Psoas muscle (tissue), 8 donors: ENCODE results near the gene ABCG4. TPM values are rescaled to one million over a fixed set of nuclear protein-coding genes. Genes with fewer than 3 reads are reported as not detected.
"Not testable (repeated sequence)": the region's sequence is repeated elsewhere in the genome, so short reads cannot be mapped to it uniquely, and the experiment has no call there.

Experiments used
- ATAC-seq, 4 donors: fragments of 200-7000 bp; cut with Tn5 transposase; one replicate each; pipeline ENCODE4 v1.9.1; 2020; ENCODE audit warnings: moderate library complexity in 3 of 4, mild to moderate bottlenecking in 2 of 4
- DNase-seq, 2 donors: peaks; one replicate each; pipeline ENCODE4 v3.0.0-alpha.2; 2020
- H3K27ac ChIP-seq: fragments of 200-600 bp; one replicate; pipeline ENCODE4 v1.8.0; 2022
- H3K27me3 ChIP-seq, 3 donors: fragments of 200-600 bp in 1 of 3; one replicate each; pipeline versions ENCODE4 v1.6.1 to v1.8.0; 2013 to 2022; ENCODE audit warnings: low read length in 2 of 3, mild to moderate bottlenecking in 2 of 3, moderate library complexity in 1 of 3; ENCODE audit not compliant: insufficient read depth in 3 of 3
- H3K36me3 ChIP-seq, 2 donors: fragments of 200-600 bp in 1 of 2; one replicate each; pipeline versions ENCODE4 v1.6.1 to v1.8.0; 2013 to 2022; ENCODE audit warnings: low read depth in 1 of 2, mild to moderate bottlenecking in 1 of 2, moderate library complexity in 1 of 2; ENCODE audit not compliant: insufficient read depth in 1 of 2
- H3K4me1 ChIP-seq: fragments of 200-600 bp; one replicate; pipeline ENCODE4 v1.8.0; 2022
- H3K4me3 ChIP-seq: fragments of 200-600 bp; one replicate; pipeline ENCODE4 v1.8.0; 2022; ENCODE audit warnings: mild to moderate bottlenecking
- H3K9me3 ChIP-seq: fragments of 200-600 bp; one replicate; pipeline ENCODE4 v1.8.0; 2022
- CTCF ChIP-seq: fragments of 200-600 bp; IDR thresholded peaks from one replicate; pipeline ENCODE4 v1.8.0; 2022; ENCODE audit warnings: antibody characterized with exemption
- WGBS, 3 donors: extraction: QIAGEN DNeasy Blood & Tissue Kit; methylation state at CpG; one replicate each; pipeline versions ENCODE4 v1.1.6 to v1.1.7; 2013; 5-methylcytosine and 5-hydroxymethylcytosine counted together
- intact Hi-C, 2 donors: fragments of 100-400 bp; cut with DNase I; formaldehyde crosslinking; loops; one replicate each; pipeline versions ENCODE4 v1.11.0 to v1.14.2; 2022
- polyA plus RNA-seq, 3 donors: library from polyadenylated mRNA; stranded (reverse); fragments of 200-250 nt; gene quantifications; one replicate each; pipeline ENCODE4 v1.2.3, GENCODE V29; 2013
- total RNA-seq, 4 donors: library from RNA; stranded (reverse); fragmentation: NEBNext Ultra II Directional in 2 of 4; extraction: Animal tissue kit (Norgen Biotek cat#: 25700) in 2 of 4; gene quantifications; one replicate each; pipeline versions ENCODE4 v1.2.1 to v1.2.4, GENCODE V29; 2021 to 2023
- donor health status: healthy with polysubstance abuse.
- donor health status: DM: no; HTN: no; CAD: no; lungs with moderate emphysema.
- donor health status: Bipolar disorder and iron deficiency.
- donor health status: healthy.
- donor health status: DM: yes; HTN: yes; CAD: no.
- donor health status: DM: no; HTN: no; CAD: no.
- donor health status: DM: no; HTN: no; CAD: no.
- donor health status: DM: yes; HTN: yes; CAD: no.

The ABCG4 gene
- total and polyA plus RNA-seq, 7 donors = 0.03 to 0.38 (median 0.17) TPM; not detected in 1

- Histone ChIP-seq H3K4me1 (peaks cover 4% of the 10 kb centered on the region), H3K27me3 (no peaks in the 10 kb centered on the region), H3K9me3 (no peaks in the 10 kb centered on the region), H3K27ac (no peak overlapping the region), H3K4me3 (no peak overlapping the region), H3K36me3 (peaks cover 0 to 4% of the 10 kb centered on the region in 2 donors)
- DNase-seq (peak in 1 of 2 donors; percentile 15), ATAC-seq (peak in 1 of 4 donors; percentile 21)
- WGBS, 3 donors = 51 to 80% (median 77%) methylated on average over 8 of the region's 8 CpGs
- no peak for TF ChIP-seq CTCF
- intact Hi-C loops = loop anchor here in 1 of 2 donors (10.0 kb wide), 1 partner anchor 308 kb away; no protein-coding TSS in a partner anchor
These were observed 17.7 kb downstream of the ABCG4 start for GRCh38 chr11:119166368-119167076.

GRCh38 chr11:119167077-119167458 lies 18.2 kb downstream of the ABCG4 start:
- not testable (repeated sequence) for H3K36me3 ChIP-seq, H3K27me3 ChIP-seq, H3K9me3 ChIP-seq, H3K27ac ChIP-seq, ATAC-seq, H3K4me1 ChIP-seq, H3K4me3 ChIP-seq
- intact Hi-C loops = loop anchor here in 1 of 2 donors (10.0 kb wide), 1 partner anchor 308 kb away; no protein-coding TSS in a partner anchor
- WGBS, 3 donors = 53 to 83% (median 62%) methylated on average over 10 of the region's 10 CpGs
- peak in 1 of 2 donors; percentile 25 for DNase-seq

GRCh38 chr11:119167933-119168332 lies 19.1 kb downstream of the ABCG4 start:
- H3K4me3 ChIP-seq = peak overlapping the region; percentile 95
- peaks cover 4% of the 10 kb centered on the region for H3K4me1 ChIP-seq
- H3K36me3 ChIP-seq = peaks cover 0 to 16% of the 10 kb centered on the region in 2 donors
- ATAC-seq (no peak), DNase-seq (no peak)
- no peak for TF ChIP-seq CTCF
- no peaks in the 10 kb centered on the region for H3K9me3 ChIP-seq
- intact Hi-C loops = loop anchor here in 1 of 2 donors (1.0 to 10.0 kb wide), 2 partner anchors 29 to 307 kb away; no protein-coding TSS in a partner anchor
- WGBS, 3 donors = 68 to 70% (median 68%) methylated on average over 6 of the region's 6 CpGs
- H3K27ac ChIP-seq = no peak overlapping the region
- H3K27me3 ChIP-seq = no peaks in the 10 kb centered on the region

GRCh38 chr11:119168471-119169281 lies 19.8 kb downstream of the ABCG4 start, which contains the start of gene NLRX1:
Gene NLRX1, plus strand, starts transcription at chr11:119168725. Its CDS starts 2,679 bp downstream, at chr11:119171404.
- peak; percentile 82 for TF ChIP-seq CTCF
- 4 to 6% (median 5%) methylated on average over 42 to 63 of the region's 63 CpGs for WGBS, 3 donors
- Histone ChIP-seq H3K36me3 (peaks cover 0 to 23% of the 10 kb centered on the region in 2 donors), H3K27ac (peak within 1 kb of the TSS; percentile 96), H3K9me3 (no peaks in the 10 kb centered on the region), H3K4me1 (peaks cover 4% of the 10 kb centered on the region), H3K27me3 (no peaks in the 10 kb centered on the region), H3K4me3 (peak within 1 kb of the TSS; percentile 95)
- DNase-seq = peak; percentile 86 to 92
- ATAC-seq = peak; percentile 93 to 95 (median 94)
- intact Hi-C loops = loop anchor here in 1 of 2 donors (1.0 to 10.0 kb wide), 2 partner anchors 29 to 306 kb away; no protein-coding TSS in a partner anchor
